WTC11 (cell line): Measurements from ENCODE around the gene DOCK1. TPM values are rescaled to one million over a fixed set of nuclear protein-coding genes. Genes with fewer than 3 reads are reported as not detected.

Source experiments
- ATAC-seq: fragments of 200-7000 bp; cut with Tn5 transposase; 2 replicates; pipeline ENCODE4 v1.10.0; 2021; ENCODE audit warnings: mild to moderate bottlenecking, moderate library complexity
- CTCF ChIA-PET: fragments of 300-600 bp; sonication (Branson Sonifier 250); formaldehyde crosslinking; loops from one replicate; lab custom pipeline; 2021; ENCODE audit warnings: antibody characterized with exemption; lab: Charles Lee
- POLR2A ChIA-PET: fragments of 350-600 bp; sonication (Branson Sonifier 250); formaldehyde crosslinking; loops from one replicate; lab custom pipeline; 2021; ENCODE audit warnings: antibody characterized with exemption; lab: Charles Lee
- DNase-seq: peaks from one replicate; pipeline ENCODE4 v3.0.0; 2021; ENCODE audit warnings: low spot score
- H3K27ac Mint-ChIP-seq: 2 replicates; pipeline ENCODE4 v1.8.0; 2021; ENCODE audit warnings: mixed read lengths
- H3K27me3 Mint-ChIP-seq: 2 replicates; pipeline ENCODE4 v1.8.0; 2021; ENCODE audit warnings: low read depth, mild to moderate bottlenecking, moderate library complexity, mixed read lengths
- H3K36me3 Mint-ChIP-seq: 2 replicates; pipeline ENCODE4 v1.8.0; 2021; ENCODE audit warnings: mixed read lengths
- H3K4me1 Mint-ChIP-seq: 2 replicates; pipeline ENCODE4 v1.8.0; 2022; ENCODE audit warnings: mixed read lengths
- H3K4me3 Mint-ChIP-seq: 2 replicates; pipeline ENCODE4 v1.8.0; 2021; ENCODE audit warnings: mild to moderate bottlenecking, moderate library complexity, mixed read lengths
- H3K9me3 Mint-ChIP-seq: 2 replicates; pipeline ENCODE4 v1.8.0; 2021; ENCODE audit warnings: mixed read lengths
- CREM ChIP-seq: sonication (generic); formaldehyde crosslinking; IDR thresholded peaks from 2 replicates; pipeline ENCODE4 v1.8.1; 2022; ENCODE audit warnings: mild to moderate bottlenecking, missing genetic modification reagents, moderate library complexity
- E2F4 ChIP-seq: sonication (generic); formaldehyde crosslinking; IDR thresholded peaks from 2 replicates; pipeline ENCODE4 v1.8.1; 2022; ENCODE audit warnings: low read depth, mild to moderate bottlenecking, moderate library complexity, missing genetic modification reagents, borderline replicate concordance
- FOXK1 ChIP-seq: sonication (generic); formaldehyde crosslinking; IDR thresholded peaks from 2 replicates; pipeline ENCODE4 v1.8.0; 2022; ENCODE audit warnings: mild to moderate bottlenecking, moderate library complexity, missing genetic modification reagents
- FOXP1 ChIP-seq: sonication (generic); formaldehyde crosslinking; IDR thresholded peaks from 2 replicates; pipeline ENCODE4 v1.8.0; 2022; ENCODE audit warnings: missing genetic modification reagents, mild to moderate bottlenecking, moderate library complexity, borderline replicate concordance
- FOXP4 ChIP-seq: sonication (generic); formaldehyde crosslinking; IDR thresholded peaks from 2 replicates; pipeline ENCODE4 v1.8.0; 2022; ENCODE audit warnings: mild to moderate bottlenecking, missing genetic modification reagents
- GABPB1 ChIP-seq: sonication (generic); formaldehyde crosslinking; IDR thresholded peaks from 2 replicates; pipeline ENCODE4 v1.8.1; 2023; ENCODE audit warnings: mild to moderate bottlenecking, missing genetic modification reagents
- GRHL2 ChIP-seq: fragments of 250-450 bp; sonication (Bioruptor Pico); IDR thresholded peaks from 2 replicates; pipeline ENCODE4 v1.8.0; 2022; ENCODE audit warnings: mild to moderate bottlenecking, moderate library complexity; ENCODE audit not compliant: insufficient replicate concordance, severe bottlenecking
- JUN ChIP-seq: sonication (generic); formaldehyde crosslinking; IDR thresholded peaks from 2 replicates; pipeline ENCODE4 v1.8.0; 2023; ENCODE audit warnings: mild to moderate bottlenecking, missing genetic modification reagents
- NFATC4 ChIP-seq: fragments of 250-450 bp; sonication (Bioruptor Pico); IDR thresholded peaks from 2 replicates; pipeline ENCODE4 v1.9.0; 2021; ENCODE audit warnings: mild to moderate bottlenecking
- NR1H2 ChIP-seq: sonication (generic); formaldehyde crosslinking; IDR thresholded peaks from 2 replicates; pipeline ENCODE4 v1.9.0; 2021; ENCODE audit warnings: mild to moderate bottlenecking, moderate library complexity, missing genetic modification reagents
- NR2C2 ChIP-seq: sonication (generic); formaldehyde crosslinking; IDR thresholded peaks from 2 replicates; pipeline ENCODE4 v1.8.0; 2022; ENCODE audit warnings: mild to moderate bottlenecking, missing genetic modification reagents
- RORB ChIP-seq: fragments of 250-450 bp; sonication (Bioruptor Pico); IDR thresholded peaks from 2 replicates; pipeline ENCODE4 v1.9.0; 2021; ENCODE audit warnings: mild to moderate bottlenecking
- SMAD3 ChIP-seq: sonication (generic); formaldehyde crosslinking; IDR thresholded peaks from 2 replicates; pipeline ENCODE4 v1.8.0; 2022; ENCODE audit warnings: missing genetic modification reagents, mild to moderate bottlenecking, borderline replicate concordance
- SMAD4 ChIP-seq: sonication (generic); formaldehyde crosslinking; IDR thresholded peaks from 2 replicates; pipeline ENCODE4 v1.8.0; 2022; ENCODE audit warnings: mild to moderate bottlenecking, missing genetic modification reagents
- SP1 ChIP-seq: sonication (generic); formaldehyde crosslinking; conservative IDR thresholded peaks from 2 replicates; pipeline ENCODE4 v1.8.1; 2022; ENCODE audit warnings: missing genetic modification reagents
- TCF7 ChIP-seq: sonication (generic); formaldehyde crosslinking; IDR thresholded peaks from 2 replicates; pipeline ENCODE4 v1.8.0; 2022; ENCODE audit warnings: mild to moderate bottlenecking, low read depth, missing genetic modification reagents, moderate library complexity
- ZNF138 ChIP-seq: sonication (generic); formaldehyde crosslinking; conservative IDR thresholded peaks from 2 replicates; pipeline ENCODE4 v1.8.1; 2022; ENCODE audit warnings: mild to moderate bottlenecking, moderate library complexity, missing genetic modification reagents
- ZNF219 ChIP-seq: sonication (generic); formaldehyde crosslinking; IDR thresholded peaks from 2 replicates; pipeline ENCODE4 v1.8.0; 2023; ENCODE audit warnings: missing genetic modification reagents, mild to moderate bottlenecking, borderline replicate concordance
- total RNA-seq: library from RNA; stranded (reverse); gene quantifications from 3 replicates; pipeline ENCODE4 v1.2.3, GENCODE V29; 2021
- TF ChIP-seq, protein P1 (sequence below): sonication (generic); formaldehyde crosslinking; conservative IDR thresholded peaks from 2 replicates; pipeline ENCODE4 v1.8.1; 2023; ENCODE audit warnings: mild to moderate bottlenecking, low read depth, missing genetic modification reagents, moderate library complexity
- TF ChIP-seq, protein P2 (sequence below): sonication (generic); formaldehyde crosslinking; IDR thresholded peaks from 2 replicates; pipeline ENCODE4 v1.8.1; 2022; ENCODE audit warnings: mild to moderate bottlenecking, missing genetic modification reagents, moderate library complexity, borderline replicate concordance

DOCK1 gene
- total RNA-seq, 1 experiment from 2014 or later: 52.1 TPM

GRCh38 chr10:127408112-127408710 is 503.0 kb downstream of the DOCK1 start (continued):
- TF ChIP-seq, protein P1, sequence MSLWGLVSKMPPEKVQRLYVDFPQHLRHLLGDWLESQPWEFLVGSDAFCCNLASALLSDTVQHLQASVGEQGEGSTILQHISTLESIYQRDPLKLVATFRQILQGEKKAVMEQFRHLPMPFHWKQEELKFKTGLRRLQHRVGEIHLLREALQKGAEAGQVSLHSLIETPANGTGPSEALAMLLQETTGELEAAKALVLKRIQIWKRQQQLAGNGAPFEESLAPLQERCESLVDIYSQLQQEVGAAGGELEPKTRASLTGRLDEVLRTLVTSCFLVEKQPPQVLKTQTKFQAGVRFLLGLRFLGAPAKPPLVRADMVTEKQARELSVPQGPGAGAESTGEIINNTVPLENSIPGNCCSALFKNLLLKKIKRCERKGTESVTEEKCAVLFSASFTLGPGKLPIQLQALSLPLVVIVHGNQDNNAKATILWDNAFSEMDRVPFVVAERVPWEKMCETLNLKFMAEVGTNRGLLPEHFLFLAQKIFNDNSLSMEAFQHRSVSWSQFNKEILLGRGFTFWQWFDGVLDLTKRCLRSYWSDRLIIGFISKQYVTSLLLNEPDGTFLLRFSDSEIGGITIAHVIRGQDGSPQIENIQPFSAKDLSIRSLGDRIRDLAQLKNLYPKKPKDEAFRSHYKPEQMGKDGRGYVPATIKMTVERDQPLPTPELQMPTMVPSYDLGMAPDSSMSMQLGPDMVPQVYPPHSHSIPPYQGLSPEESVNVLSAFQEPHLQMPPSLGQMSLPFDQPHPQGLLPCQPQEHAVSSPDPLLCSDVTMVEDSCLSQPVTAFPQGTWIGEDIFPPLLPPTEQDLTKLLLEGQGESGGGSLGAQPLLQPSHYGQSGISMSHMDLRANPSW: no peak
- TF ChIP-seq NR2C2: no peak
- TF ChIP-seq ZNF219: no peak

GRCh38 chr10:127408733-127409132 is 503.5 kb downstream of the DOCK1 start:
- Mint-ChIP-seq H3K4me1 (no peaks in the 10 kb centered on the region), H3K9me3 (no peaks in the 10 kb centered on the region), H3K4me3 (no peak overlapping the region), H3K27ac (no peak overlapping the region), H3K36me3 (peaks cover 14% of the 10 kb centered on the region), H3K27me3 (no peaks in the 10 kb centered on the region)
- POLR2A ChIA-PET: no interaction called here
- CTCF ChIA-PET: no interaction called here
- TF ChIP-seq, protein P2, sequence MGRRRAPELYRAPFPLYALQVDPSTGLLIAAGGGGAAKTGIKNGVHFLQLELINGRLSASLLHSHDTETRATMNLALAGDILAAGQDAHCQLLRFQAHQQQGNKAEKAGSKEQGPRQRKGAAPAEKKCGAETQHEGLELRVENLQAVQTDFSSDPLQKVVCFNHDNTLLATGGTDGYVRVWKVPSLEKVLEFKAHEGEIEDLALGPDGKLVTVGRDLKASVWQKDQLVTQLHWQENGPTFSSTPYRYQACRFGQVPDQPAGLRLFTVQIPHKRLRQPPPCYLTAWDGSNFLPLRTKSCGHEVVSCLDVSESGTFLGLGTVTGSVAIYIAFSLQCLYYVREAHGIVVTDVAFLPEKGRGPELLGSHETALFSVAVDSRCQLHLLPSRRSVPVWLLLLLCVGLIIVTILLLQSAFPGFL (CRISPR knock-in tag): no peak
- TF ChIP-seq NFATC4: no peak
- no peak for TF ChIP-seq SP1
- no peak for TF ChIP-seq NR2C2
- TF ChIP-seq FOXK1 (CRISPR knock-in tag): no peak
- TF ChIP-seq FOXP4 (CRISPR knock-in tag): no peak
- TF ChIP-seq FOXP1: no peak
- TF ChIP-seq GRHL2 (CRISPR knock-in tag): no peak
- TF ChIP-seq SMAD4: no peak
- TF ChIP-seq JUN (CRISPR knock-in tag): no peak
- TF ChIP-seq SMAD3 (CRISPR knock-in tag): no peak
- TF ChIP-seq TCF7 (CRISPR knock-in tag): no peak
- no peak for TF ChIP-seq CREM (CRISPR knock-in tag)
- TF ChIP-seq E2F4 (CRISPR knock-in tag): no peak
- TF ChIP-seq RORB: no peak
- no peak for TF ChIP-seq ZNF138 (CRISPR knock-in tag)
- no peak for TF ChIP-seq NR1H2 (CRISPR knock-in tag)
- no peak for ATAC-seq
- no peak for DNase-seq

DNA sequence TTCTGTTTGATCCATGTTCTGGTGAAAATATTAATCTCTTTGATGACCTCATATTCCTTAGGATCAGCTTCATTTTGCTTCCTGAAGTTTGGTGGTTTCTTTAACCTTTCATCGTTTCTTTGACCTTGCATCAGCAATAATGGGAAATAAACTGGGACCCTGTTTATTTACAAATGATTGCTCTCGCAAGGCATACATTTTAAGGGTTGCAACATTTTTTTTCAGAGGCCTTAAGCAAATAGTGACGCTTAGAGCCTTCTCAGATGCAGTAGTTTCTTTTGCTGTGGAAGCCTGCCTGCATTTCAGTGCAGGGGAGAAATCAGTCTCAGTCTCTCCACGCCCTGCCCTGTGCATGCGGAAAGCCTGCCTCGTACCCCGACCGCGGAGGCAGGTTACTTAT is 504.8 kb downstream of the DOCK1 start:
- no peak for DNase-seq
- Mint-ChIP-seq H3K9me3 (no peaks in the 10 kb centered on the region), H3K4me1 (no peaks in the 10 kb centered on the region), H3K27ac (no peak overlapping the region), H3K36me3 (peaks cover 14% of the 10 kb centered on the region), H3K4me3 (no peak overlapping the region), H3K27me3 (no peaks in the 10 kb centered on the region)
- ChIA-PET POLR2A (no interaction called here), CTCF (no interaction called here)
- no peak for ATAC-seq
- TF ChIP-seq GABPB1 (CRISPR knock-in tag) (peak; percentile 57; the same call in 1 of the 2 replicates), NR1H2 (CRISPR knock-in tag) (no peak)
